Cerebellar cortex (tissue), 1 donor: Measurements from ENCODE around the gene HMCN2.
"Not testable (repeated sequence)": the region's sequence is repeated elsewhere in the genome, so short reads cannot be mapped to it uniquely, and the experiment has no call there.

Experiments
- DNase-seq: peaks from one replicate; pipeline ENCODE4 v3.0.0-alpha.2; 2015; ENCODE audit warnings: low spot score

The HMCN2 gene

GRCh38 chr9:130391866-130392265 lies 126.3 kb downstream of the HMCN2 start:
- DNase-seq, result no peak

DNA sequence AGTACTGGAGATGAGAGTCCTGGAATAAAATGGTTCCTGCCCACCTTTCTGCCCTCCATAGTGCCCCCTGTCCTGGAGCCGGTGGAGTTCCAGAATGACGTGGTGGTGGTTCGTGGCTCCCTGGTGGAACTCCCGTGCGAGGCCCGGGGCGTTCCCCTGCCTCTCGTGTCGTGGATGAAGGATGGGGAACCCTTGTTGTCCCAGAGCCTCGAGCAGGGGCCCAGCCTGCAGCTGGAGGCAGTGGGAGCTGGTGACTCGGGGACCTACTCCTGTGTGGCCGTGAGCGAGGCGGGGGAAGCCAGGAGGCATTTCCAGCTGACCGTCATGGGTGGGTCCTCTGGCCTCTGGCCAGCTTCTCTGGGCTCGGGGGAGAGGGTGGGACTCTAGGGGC lies 128.1 kb downstream of the HMCN2 start:
- no peak for DNase-seq

DNA sequence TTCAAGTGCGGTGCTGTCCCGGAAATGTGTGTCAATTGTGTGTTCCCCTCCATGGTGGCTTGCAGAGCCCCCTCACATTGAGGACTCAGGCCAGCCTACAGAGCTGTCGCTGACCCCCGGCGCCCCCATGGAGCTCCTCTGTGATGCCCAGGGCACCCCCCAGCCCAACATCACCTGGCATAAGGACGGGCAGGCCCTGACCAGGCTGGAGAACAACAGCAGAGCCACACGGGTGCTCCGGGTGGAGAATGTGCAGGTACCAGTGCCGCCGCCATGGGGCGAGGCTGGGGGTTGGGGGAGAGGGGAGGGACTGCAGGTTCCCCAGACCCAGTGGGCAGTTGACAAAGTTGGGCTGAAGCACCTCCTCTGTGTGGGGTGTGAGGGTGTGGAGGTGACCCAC lies 128.8 kb downstream of the HMCN2 start:
- no peak for DNase-seq

DNA sequence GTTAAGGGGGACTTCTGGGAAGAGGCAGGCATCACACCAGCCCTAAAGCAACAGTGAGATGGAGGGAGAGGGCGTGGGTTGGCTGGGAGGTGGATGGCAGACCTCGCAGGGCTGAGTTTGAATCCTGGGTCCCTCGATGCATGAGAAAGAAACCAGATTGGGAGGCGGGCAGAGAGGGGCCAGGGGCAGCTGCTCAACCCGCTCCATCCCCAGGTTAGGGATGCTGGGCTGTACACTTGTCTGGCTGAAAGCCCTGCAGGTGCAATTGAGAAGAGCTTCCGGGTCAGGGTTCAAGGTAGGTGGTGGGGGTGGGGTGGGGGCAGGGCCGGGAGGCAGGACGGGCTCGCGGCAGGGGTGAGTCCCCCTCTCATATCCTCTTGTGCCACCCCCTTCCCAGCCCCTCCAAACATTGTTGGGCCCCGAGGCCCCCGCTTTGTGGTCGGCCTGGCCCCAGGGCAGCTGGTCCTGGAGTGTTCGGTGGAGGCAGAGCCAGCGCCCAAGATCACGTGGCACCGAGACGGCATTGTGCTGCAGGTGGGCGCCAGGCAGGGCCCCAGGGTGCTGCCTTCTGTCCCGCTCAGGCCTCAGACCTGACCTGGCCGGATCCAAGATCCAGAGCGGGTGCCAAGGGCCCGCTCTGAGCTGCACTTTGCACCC lies 129.4 kb downstream of the HMCN2 start:
- DNase-seq, result no peak

DNA sequence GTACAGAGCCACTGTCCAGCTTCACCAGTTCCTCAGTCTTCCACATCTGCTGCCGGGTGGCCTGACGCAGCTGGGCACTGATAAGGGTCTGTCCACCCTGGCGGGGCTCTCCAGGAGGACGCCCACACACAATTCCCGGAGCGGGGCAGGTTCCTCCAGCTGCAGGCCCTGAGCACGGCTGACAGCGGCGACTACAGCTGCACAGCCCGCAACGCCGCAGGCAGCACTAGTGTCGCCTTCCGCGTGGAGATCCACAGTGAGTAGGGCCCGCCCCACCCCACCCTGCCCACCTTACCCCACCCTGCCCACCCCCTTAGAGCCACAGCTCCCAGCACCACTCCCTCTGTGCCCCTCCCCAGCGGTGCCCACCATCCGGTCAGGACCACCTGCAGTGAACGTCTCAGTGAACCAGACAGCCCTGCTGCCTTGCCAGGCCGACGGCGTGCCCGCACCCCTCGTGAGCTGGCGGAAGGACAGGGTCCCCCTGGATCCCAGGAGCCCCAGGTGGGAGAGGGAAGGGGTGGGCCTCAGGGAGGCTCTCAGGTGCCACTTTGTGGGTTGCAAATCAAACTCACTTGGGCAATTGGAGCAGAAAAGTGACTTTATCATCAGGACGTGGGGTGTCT lies 130.4 kb downstream of the HMCN2 start:
- no peak for DNase-seq

- no peak for DNase-seq
These were observed 131.0 kb downstream of the HMCN2 start for GRCh38 chr9:130396581-130396980.

DNA sequence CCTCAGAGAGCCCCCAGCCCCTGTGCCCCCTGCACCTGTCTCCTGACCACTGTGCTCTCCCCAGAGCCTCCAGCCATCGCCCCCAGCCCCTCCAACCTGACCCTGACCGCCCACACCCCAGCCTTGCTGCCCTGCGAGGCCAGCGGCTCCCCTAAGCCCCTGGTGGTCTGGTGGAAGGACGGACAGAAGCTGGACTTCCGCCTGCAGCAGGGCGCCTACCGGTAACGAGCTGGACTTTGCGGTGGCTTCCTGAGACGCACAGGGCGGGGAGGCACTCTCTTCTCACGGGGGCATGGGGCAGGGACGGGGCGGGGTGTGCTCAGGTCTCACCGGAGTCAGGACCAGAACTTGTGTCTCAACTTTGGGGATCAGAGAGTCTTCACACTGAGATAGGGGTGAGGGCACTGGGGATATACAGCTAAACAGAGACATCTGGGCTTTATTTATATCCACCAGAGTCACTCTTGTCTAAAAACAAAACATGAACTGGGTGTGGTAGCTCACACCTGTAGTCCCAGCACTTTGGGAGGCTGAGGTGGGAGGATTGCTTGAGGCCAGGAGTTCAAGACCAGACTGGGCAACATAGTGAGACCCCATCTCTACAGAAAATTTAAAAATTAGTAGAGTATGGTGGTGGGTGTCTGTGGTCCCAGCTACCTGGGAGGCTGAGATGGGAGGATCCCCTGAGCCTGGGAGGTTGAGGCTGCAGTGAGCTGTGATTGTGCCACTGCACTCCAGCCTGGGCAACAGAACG lies 133.1 kb downstream of the HMCN2 start:
- DNase-seq, result no peak

DNA sequence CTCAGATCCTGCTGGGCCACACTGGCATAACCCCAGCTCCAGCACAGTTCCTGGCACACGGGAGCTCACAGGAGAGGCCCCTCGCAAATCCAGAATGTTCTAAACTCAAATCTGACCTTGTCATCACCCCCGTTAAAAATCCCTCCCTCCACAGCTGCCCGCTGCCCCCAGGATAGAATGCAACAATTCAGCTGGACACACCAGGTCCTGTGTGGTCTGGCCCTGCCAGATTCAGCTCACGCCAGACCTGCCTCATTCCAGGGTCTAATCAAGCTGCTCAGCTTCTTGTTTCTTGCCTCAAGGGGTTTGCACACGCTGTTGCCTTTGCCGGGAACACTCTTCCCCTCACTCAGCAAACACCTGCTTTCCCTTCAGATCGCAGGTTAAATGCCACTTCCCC lies 134.2 kb downstream of the HMCN2 start:
- no peak for DNase-seq

DNA sequence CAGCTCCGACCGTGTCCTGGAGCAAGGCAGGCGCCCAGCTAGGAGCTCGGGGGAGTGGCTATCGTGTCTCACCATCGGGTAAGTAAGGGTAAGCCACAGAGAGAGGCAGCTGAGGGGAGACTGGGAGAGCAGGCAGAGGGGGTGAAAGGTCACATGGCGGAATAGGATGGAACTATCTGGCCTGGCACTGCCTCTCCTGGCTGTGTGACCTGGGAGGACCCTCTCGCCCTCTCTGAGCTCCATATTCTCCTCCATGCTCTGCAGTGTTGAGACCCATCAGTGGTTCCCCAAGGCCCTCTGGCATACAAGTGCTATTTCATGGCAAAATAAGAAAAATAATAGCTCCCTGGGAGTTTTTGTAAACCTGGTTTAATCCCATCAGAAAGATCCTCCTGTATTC lies 135.3 kb downstream of the HMCN2 start:
- no peak for DNase-seq

GRCh38 chr9:130401742-130402141 lies 136.2 kb downstream of the HMCN2 start:
- not testable (repeated sequence) for DNase-seq

DNA sequence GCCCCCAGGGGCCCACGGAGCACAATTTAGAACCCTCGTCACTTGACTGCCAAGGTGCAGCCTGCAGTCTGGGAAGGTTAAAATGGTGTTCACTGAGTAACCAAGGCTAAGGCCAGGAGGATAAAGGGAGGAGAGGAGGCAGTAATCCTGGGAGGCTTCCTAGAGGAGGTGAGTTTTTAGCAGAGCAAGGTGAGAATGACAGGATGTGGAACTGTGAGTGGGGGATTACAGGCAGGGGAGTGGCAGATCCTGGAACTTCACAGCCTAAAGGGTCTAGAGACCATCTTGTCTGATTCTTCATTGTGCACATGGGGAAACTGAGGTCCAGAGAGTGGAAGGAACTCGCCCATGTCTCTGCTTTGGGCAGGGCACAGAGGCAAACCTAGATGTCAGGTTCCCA lies 136.7 kb downstream of the HMCN2 start:
- no peak for DNase-seq

DNA sequence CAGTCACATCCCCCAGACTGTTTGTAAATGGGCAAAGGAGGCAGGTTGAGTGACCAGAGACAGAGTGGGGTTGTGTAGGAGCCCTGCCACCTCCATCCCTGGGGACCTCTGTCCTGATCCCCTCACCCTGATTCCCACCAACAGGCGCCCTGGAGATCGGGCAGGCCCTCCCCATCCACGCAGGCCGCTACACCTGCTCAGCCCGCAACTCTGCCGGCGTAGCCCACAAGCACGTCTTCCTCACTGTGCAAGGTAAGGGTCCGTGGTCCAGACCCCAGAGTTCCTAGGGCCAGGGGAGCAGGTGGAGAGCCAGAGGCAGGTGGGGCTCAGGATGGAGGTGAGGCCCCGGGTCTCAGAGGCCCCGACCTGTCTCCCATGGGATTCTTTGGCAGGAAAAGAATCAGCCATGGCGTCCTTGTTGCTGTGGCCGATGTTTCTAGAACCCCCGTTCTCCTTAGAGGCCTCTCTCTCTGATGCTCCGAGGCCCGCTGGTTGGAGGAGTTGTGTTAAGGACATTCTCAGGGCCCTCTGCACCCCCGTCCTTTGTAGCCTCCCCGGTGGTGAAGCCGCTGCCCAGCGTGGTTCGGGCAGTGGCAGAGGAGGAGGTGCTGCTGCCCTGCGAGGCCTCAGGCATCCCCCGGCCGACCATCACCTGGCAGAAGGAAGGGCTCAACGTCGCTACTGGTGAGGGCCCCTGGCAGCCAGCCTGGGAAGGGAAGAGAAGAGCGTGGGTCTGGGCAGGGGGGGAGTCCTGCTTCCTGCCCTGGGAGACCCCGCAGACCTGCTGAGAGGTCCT lies 137.3 kb downstream of the HMCN2 start:
- DNase-seq, result no peak

GRCh38 chr9:130405657-130406257 lies 140.2 kb downstream of the HMCN2 start:
- no peak for DNase-seq

DNA sequence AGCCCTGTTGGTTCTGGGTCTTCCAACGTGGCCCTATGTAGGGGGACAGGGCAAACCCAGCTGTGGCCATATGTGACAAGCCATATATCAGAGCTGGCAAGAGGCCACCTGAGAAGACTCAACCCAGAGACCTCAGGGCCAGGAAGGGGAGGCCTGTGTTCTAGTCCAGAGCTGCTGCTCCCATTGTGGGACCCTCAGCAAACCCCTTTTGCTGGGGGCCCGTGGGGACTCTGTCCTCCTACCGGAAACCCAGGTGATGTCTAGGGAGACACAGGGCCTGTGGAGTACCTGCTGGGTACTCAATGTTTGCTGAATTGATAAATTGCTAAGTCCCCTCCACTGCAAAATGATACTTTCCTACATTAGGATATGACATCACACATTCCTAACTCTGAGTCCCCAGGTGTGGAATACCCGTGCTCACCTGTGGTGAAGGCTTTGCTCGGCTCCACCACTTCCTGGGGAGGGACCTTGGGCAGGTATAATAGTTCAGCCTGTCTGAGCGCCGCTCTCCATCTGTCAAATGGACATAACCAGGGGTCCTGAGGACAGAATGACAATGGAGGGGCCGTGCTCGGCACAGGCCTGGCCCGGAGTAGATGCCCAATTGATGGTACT lies 140.8 kb downstream of the HMCN2 start:
- no peak for DNase-seq

- no peak for DNase-seq
These were observed 142.5 kb downstream of the HMCN2 start for GRCh38 chr9:130407916-130408663.

- DNase-seq, result no peak
These were observed 143.1 kb downstream of the HMCN2 start for GRCh38 chr9:130408669-130409068.

DNA sequence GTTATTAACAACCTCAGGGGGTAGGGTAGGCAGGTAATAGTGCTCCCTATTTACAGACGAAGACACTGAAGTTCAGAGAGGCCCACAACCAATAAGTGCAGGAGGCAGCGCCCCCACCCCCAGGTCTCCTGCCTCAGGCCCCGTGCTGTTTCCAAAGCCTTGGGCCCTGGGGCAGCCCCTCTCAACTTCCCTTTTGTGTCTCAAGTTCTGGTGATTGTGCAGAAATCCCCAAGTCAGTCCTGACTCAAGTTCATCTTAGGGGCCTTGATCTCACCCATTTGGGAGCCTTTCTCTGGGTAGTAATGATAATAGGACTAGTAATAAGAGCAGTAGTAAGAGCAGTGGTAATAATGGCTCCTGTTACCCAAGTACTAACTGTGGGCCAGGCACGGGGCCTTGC lies 143.7 kb downstream of the HMCN2 start:
- no peak for DNase-seq

- DNase-seq, result no peak
These were observed 144.9 kb downstream of the HMCN2 start for GRCh38 chr9:130410443-130410842.

DNA sequence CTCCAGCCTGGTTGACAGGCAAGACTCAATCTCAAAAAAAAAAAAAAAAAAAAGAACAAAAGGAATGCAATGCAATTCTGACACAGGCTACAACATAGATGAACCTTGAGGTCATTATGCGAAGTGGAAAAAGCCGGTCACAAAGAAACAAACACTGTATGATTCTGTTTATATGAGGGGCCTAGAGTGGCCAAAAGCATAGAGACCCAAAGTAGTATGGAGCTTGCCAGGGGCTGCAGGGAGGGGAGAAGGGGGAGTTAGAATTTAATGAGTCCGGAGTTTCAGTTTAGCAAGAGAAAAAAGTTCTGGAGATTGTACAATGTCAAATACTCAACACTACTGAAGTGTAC lies 146.0 kb downstream of the HMCN2 start:
- DNase-seq, result no peak

- no peak for DNase-seq
These were observed 148.6 kb downstream of the HMCN2 start for GRCh38 chr9:130414081-130414731.
